Upper lobe of left lung (tissue), 6 donors: ENCODE measurements around the gene RPS6KA5. TPM values are rescaled to one million over a fixed set of nuclear protein-coding genes. Genes with fewer than 3 reads are reported as not detected.
"Not testable (repeated sequence)": the region's sequence is repeated elsewhere in the genome, so short reads cannot be mapped to it uniquely, and the experiment has no call there.

Experiments used
- ATAC-seq, 2 donors: fragments of 200-7000 bp; cut with Tn5 transposase; one replicate each; pipeline ENCODE4 v1.9.1; 2022; ENCODE audit warnings: mild to moderate bottlenecking in 2 of 2, moderate library complexity in 2 of 2; ENCODE audit not compliant: low FRiP score in 2 of 2
- DNase-seq, 2 donors: peaks; one replicate each; pipeline ENCODE4 v3.0.0-alpha.2; 2019 to 2020
- H3K27ac ChIP-seq, 4 donors: fragments of 200-600 bp; sonication (generic); one replicate each; pipeline ENCODE4 v1.5.1; 2016 to 2019
- H3K27me3 ChIP-seq, 4 donors: fragments of 200-600 bp; sonication (generic); one replicate each; pipeline ENCODE4 v1.5.1; 2017 to 2019
- H3K36me3 ChIP-seq, 4 donors: fragments of 200-600 bp; sonication (generic); one replicate each; pipeline ENCODE4 v1.5.1; 2016 to 2019
- H3K4me1 ChIP-seq, 4 donors: fragments of 200-600 bp; sonication (generic); one replicate each; pipeline ENCODE4 v1.5.1; 2018 to 2019
- H3K4me3 ChIP-seq, 4 donors: fragments of 200-600 bp; sonication (generic); one replicate each; pipeline ENCODE4 v1.5.1; 2017 to 2019; ENCODE audit warnings: mild to moderate bottlenecking in 2 of 4, moderate library complexity in 1 of 4
- H3K9me3 ChIP-seq, 4 donors: fragments of 200-600 bp; sonication (generic); one replicate each; pipeline ENCODE4 v1.5.1; 2018 to 2019
- CTCF ChIP-seq, 6 experiments: fragments of 450-650 bp in 4 of 6; fragments of 200-600 bp in 2 of 6; sonication (generic) in 2 of 6; IDR thresholded peaks; one replicate each; pipeline ENCODE4 v1.5.1; 2016 to 2019; ENCODE audit warnings: antibody characterized with exemption in 6 of 6
- EP300 ChIP-seq, 4 donors: sonication (generic); formaldehyde crosslinking; IDR thresholded peaks; one replicate each; pipeline ENCODE4 v1.5.1; 2017; ENCODE audit warnings: antibody characterized with exemption in 4 of 4, control low read depth in 2 of 4
- POLR2A ChIP-seq, 4 donors: fragments of 450-650 bp; IDR thresholded peaks; one replicate each; pipeline ENCODE4 v1.5.1; 2016 to 2017; ENCODE audit warnings: antibody characterized with exemption in 4 of 4, mild to moderate bottlenecking in 2 of 4
- POLR2AphosphoS5 ChIP-seq, 2 donors: sonication (generic); formaldehyde crosslinking; IDR thresholded peaks; one replicate each; pipeline ENCODE4 v1.5.1; 2017; ENCODE audit warnings: antibody characterized with exemption in 2 of 2
- WGBS, 2 donors: methylation state at CpG; one replicate each; pipeline ENCODE4 v1.1.5; 2017 to 2018; 5-methylcytosine and 5-hydroxymethylcytosine counted together
- total RNA-seq, 6 donors: library from RNA; depleted of rRNA in 4 of 6; stranded (reverse); fragments of >200 nt in 4 of 6; gene quantifications; one replicate each; pipeline versions ENCODE4 v1.1.0 to v1.2.1, GENCODE V29; 2016 to 2021
- donor health status: DM: no; HTN: no; CAD: no; lungs with moderate emphysema.
- donor health status: DM: no; HTN: yes; CAD: no; lungs with severe emphysema.

RPS6KA5 gene
- 10 to 100 TPM in 3 of 6 donors, 1 to 10 TPM in 3; 4.3 to 17.8 (median 10.2) TPM for total RNA-seq

GRCh38 chr14:91060351-91061055, at the start of gene RPS6KA5:
RPS6KA5 (minus strand) TSS chr14:91060641; CDS start chr14:91060434, 207 bp downstream.
- H3K36me3 ChIP-seq = no peaks in the 10 kb centered on the region
- H3K27ac ChIP-seq = peak within 1 kb of the TSS; percentile 95 to 97 (median 96)
- no peaks in the 10 kb centered on the region for H3K27me3 ChIP-seq
- DNase-seq (peak; percentile 98 to 100), ATAC-seq (peak; percentile 97 to 99)
- H3K4me3 ChIP-seq = peak within 1 kb of the TSS; percentile 81 to 97 (median 94)
- TF ChIP-seq POLR2A (IDR thresholded peaks at IDR 0.05) = peak in 3 of 4 donors; percentile 85 to 94 (median 91)
- TF ChIP-seq POLR2AphosphoS5 (IDR thresholded peaks at IDR 0.05) = peak; percentile 78 to 84
- TF ChIP-seq CTCF (IDR thresholded peaks at IDR 0.05) = peak in 5 of 6 experiments; percentile 13 to 78 (median 64)
- no peak for TF ChIP-seq EP300 (IDR thresholded peaks at IDR 0.05)
- H3K4me1 ChIP-seq = peaks cover 9 to 21% (median 15%) of the 10 kb centered on the region in 4 donors
- no peaks in the 10 kb centered on the region for H3K9me3 ChIP-seq
- 0 to 1% methylated on average over 37 to 49 of the region's 71 CpGs for WGBS, 2 donors

GRCh38 chr14:91108941-91109611, 48.6 kb upstream of the RPS6KA5 start:
- WGBS, 2 donors = 44 to 49% methylated on average over 7 of the region's 7 CpGs
- H3K4me1 ChIP-seq = peaks cover 11 to 20% (median 17%) of the 10 kb centered on the region in 4 donors
- H3K27me3 ChIP-seq = no peaks in the 10 kb centered on the region
- H3K4me3 ChIP-seq = no peak overlapping the region
- peak in 1 of 2 donors; percentile 64 for DNase-seq
- H3K36me3 ChIP-seq = no peaks in the 10 kb centered on the region
- TF ChIP-seq EP300 (IDR thresholded peaks at IDR 0.05) (no peak), POLR2A (IDR thresholded peaks at IDR 0.05) (no peak), CTCF (IDR thresholded peaks at IDR 0.05) (no peak), POLR2AphosphoS5 (IDR thresholded peaks at IDR 0.05) (no peak)
- no peak for ATAC-seq
- peak overlapping the region in 2 of 4 donors; percentile 0 to 7 for H3K27ac ChIP-seq
- H3K9me3 ChIP-seq = no peaks in the 10 kb centered on the region

GRCh38 chr14:91103116-91103515, 42.7 kb upstream of the RPS6KA5 start:
- ATAC-seq = no peak
- Histone ChIP-seq H3K27me3 (no peaks in the 10 kb centered on the region), H3K36me3 (no peaks in the 10 kb centered on the region), H3K27ac (no peak overlapping the region), H3K4me3 (no peak overlapping the region), H3K4me1 (no peaks in the 10 kb centered on the region), H3K9me3 (no peaks in the 10 kb centered on the region)
- no peak for TF ChIP-seq POLR2A (IDR thresholded peaks at IDR 0.05)
- 74 to 77% methylated on average over 8 of the region's 8 CpGs for WGBS, 2 donors
- DNase-seq = no peak

- no peak for ATAC-seq
- DNase-seq = no peak
- H3K4me3 ChIP-seq = no peak overlapping the region
- no peak for TF ChIP-seq EP300 (IDR thresholded peaks at IDR 0.05)
- no peak for TF ChIP-seq POLR2A (IDR thresholded peaks at IDR 0.05)
- TF ChIP-seq CTCF (IDR thresholded peaks at IDR 0.05) = no peak
- TF ChIP-seq POLR2AphosphoS5 (IDR thresholded peaks at IDR 0.05) = no peak
- H3K9me3 ChIP-seq = no peaks in the 10 kb centered on the region
- no peaks in the 10 kb centered on the region for H3K36me3 ChIP-seq
- no peak overlapping the region for H3K27ac ChIP-seq
- H3K4me1 ChIP-seq = no peaks in the 10 kb centered on the region
- H3K27me3 ChIP-seq = no peaks in the 10 kb centered on the region
- 76 to 82% methylated on average over 5 of the region's 5 CpGs for WGBS, 2 donors
Observed at GRCh38 chr14:91100102-91100501, 39.7 kb upstream of the RPS6KA5 start.

GRCh38 chr14:91098591-91098990, 38.1 kb upstream of the RPS6KA5 start:
- Histone ChIP-seq H3K4me1 (no peaks in the 10 kb centered on the region), H3K27ac (no peak overlapping the region), H3K27me3 (no peaks in the 10 kb centered on the region), H3K36me3 (no peaks in the 10 kb centered on the region), H3K4me3 (no peak overlapping the region), H3K9me3 (no peaks in the 10 kb centered on the region)
- TF ChIP-seq POLR2AphosphoS5 (IDR thresholded peaks at IDR 0.05) (no peak), POLR2A (IDR thresholded peaks at IDR 0.05) (no peak), CTCF (IDR thresholded peaks at IDR 0.05) (no peak), EP300 (IDR thresholded peaks at IDR 0.05) (no peak)
- no peak for ATAC-seq
- 89 to 94% methylated on average over 3 of the region's 3 CpGs for WGBS, 2 donors
- no peak for DNase-seq

- not testable (repeated sequence) for H3K36me3 ChIP-seq, H3K4me1 ChIP-seq, DNase-seq, H3K4me3 ChIP-seq, H3K27ac ChIP-seq, H3K9me3 ChIP-seq, ATAC-seq, H3K27me3 ChIP-seq
- 94% methylated on average over 5 of the region's 5 CpGs for WGBS, 2 donors
Observed at GRCh38 chr14:91097657-91098056, 37.2 kb upstream of the RPS6KA5 start.
